Measurements from ENCODE around the gene EFCAB6.

Gene EFCAB6

GRCh38 chr22:43541462-43542407 lies 270.4 kb downstream of the EFCAB6 start:
- ChIA-PET POLR2A (no interaction called here), CTCF (no interaction called here)
- TF ChIP-seq CTCF (IDR thresholded peaks at IDR 0.05; ENCODE audit: insufficient read depth, low read length, missing control alignments): no peak
- H3K4me3 ChIP-seq (ENCODE audit: low read depth, low read length): no peak overlapping the region
- no peak for DNase-seq (ENCODE audit: low read depth, low spot score)

GRCh38 chr22:43541022-43541421 lies 271.1 kb downstream of the EFCAB6 start:
- TF ChIP-seq CTCF (IDR thresholded peaks at IDR 0.05; ENCODE audit: insufficient read depth, low read length, missing control alignments): no peak
- POLR2A ChIA-PET: no interaction called here

GRCh38 chr22:43540529-43540923 lies 271.6 kb downstream of the EFCAB6 start:
- CTCF ChIA-PET: no interaction called here
- POLR2A ChIA-PET: no interaction called here
- no peak for DNase-seq (ENCODE audit: low read depth, low spot score)
- no peak for TF ChIP-seq CTCF (IDR thresholded peaks at IDR 0.05; ENCODE audit: insufficient read depth, low read length, missing control alignments)
- no peak overlapping the region for H3K4me3 ChIP-seq (ENCODE audit: low read depth, low read length)

More at GRCh38 chr22:43541022-43541421, 271.1 kb downstream of the EFCAB6 start:
- H3K4me3 ChIP-seq (ENCODE audit: low read depth, low read length): no peak overlapping the region
- CTCF ChIA-PET: no interaction called here
- no peak for DNase-seq (ENCODE audit: low read depth, low spot score)

GRCh38 chr22:43539572-43540528 lies 272.3 kb downstream of the EFCAB6 start:
- CTCF ChIA-PET: no interaction called here
- no peak overlapping the region for H3K4me3 ChIP-seq (ENCODE audit: low read depth, low read length)
- POLR2A ChIA-PET: no interaction called here
- no peak for TF ChIP-seq CTCF (IDR thresholded peaks at IDR 0.05; ENCODE audit: insufficient read depth, low read length, missing control alignments)
- DNase-seq (ENCODE audit: low read depth, low spot score): no peak

GRCh38 chr22:43537019-43537585 lies 275.0 kb downstream of the EFCAB6 start:
- no peak overlapping the region for H3K4me3 ChIP-seq (ENCODE audit: low read depth, low read length)
- no peak for DNase-seq (ENCODE audit: low read depth, low spot score)
- ChIA-PET POLR2A (no interaction called here), CTCF (no interaction called here)
- TF ChIP-seq CTCF (IDR thresholded peaks at IDR 0.05; ENCODE audit: insufficient read depth, low read length, missing control alignments): no peak

Measured in AG04449 (cell line).